ENCODE results near the gene MARK2.

The MARK2 gene

GRCh38 chr11:63831326-63831725 lies 7.6 kb upstream of the MARK2 start:
- no peak for DNase-seq

GRCh38 chr11:63832336-63832735 lies 6.6 kb upstream of the MARK2 start:
- DNase-seq, result no peak

GRCh38 chr11:63833048-63833447 lies 5.9 kb upstream of the MARK2 start:
- no peak for DNase-seq

GRCh38 chr11:63834535-63835157 lies 4.3 kb upstream of the MARK2 start:
- DNase-seq, result no peak

GRCh38 chr11:63835158-63835545 lies 3.8 kb upstream of the MARK2 start:
- no peak for DNase-seq

- DNase-seq, result peak; percentile 82
Observed at GRCh38 chr11:63837027-63837688, 1.8 kb upstream of the MARK2 start.

- DNase-seq, result no peak
Observed at GRCh38 chr11:63837739-63838138, 1.2 kb upstream of the MARK2 start.

DNA sequence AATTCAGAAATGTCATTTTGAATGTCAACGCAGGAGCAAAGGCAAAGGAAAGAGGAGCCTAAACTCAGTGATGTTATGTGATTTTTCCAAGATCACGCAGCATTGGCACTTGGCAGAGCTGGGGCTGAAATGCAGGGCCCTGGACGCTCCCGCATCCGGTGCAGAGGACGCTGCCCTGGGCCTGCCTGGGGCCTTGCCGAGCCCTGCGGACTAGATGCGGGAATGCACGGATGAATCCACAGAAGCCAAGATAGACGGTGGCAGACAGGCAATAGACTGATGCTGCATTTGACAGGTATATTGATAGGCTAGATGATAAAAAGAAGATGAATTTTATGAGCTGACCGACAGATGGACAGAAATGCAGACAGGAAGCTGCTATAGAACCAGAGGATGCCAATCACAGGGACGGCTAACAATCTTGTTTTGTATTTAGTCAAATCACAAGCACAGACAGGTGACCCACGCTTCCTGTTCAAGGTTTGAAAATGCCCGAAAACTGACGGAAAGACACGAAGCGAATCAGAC lies 696 bp upstream of the MARK2 start:
- no peak for DNase-seq

GRCh38 chr11:63839508-63840355 lies 822 bp downstream of the MARK2 start:
- peak; percentile 59 for DNase-seq

GRCh38 chr11:63840356-63841060 lies 1.6 kb downstream of the MARK2 start:
- no peak for DNase-seq

DNA sequence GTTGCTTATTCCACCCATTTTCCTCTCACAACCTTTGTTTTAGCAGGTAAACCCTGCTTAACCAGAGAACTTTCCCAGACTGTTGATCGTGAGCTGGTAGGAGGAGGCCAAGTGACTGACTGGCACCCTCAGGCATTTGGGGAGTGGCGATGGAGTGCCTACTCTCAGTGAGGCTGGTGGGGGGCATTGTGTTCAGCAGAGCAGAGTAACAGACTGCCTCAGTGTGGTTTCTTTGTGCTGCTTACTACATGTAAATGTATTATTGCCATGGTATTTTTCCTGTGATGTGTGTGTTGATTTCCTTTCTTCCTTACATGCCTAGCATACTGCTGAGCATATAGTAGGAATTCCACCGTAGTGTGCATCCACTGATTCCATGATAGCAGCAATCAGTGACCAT lies 2.6 kb downstream of the MARK2 start:
- DNase-seq, result peak; percentile 21

- no peak for DNase-seq
Observed at GRCh38 chr11:63843041-63843440, 4.1 kb downstream of the MARK2 start.

- DNase-seq, result peak; percentile 64
Observed at GRCh38 chr11:63844836-63845235, 5.9 kb downstream of the MARK2 start.

DNA sequence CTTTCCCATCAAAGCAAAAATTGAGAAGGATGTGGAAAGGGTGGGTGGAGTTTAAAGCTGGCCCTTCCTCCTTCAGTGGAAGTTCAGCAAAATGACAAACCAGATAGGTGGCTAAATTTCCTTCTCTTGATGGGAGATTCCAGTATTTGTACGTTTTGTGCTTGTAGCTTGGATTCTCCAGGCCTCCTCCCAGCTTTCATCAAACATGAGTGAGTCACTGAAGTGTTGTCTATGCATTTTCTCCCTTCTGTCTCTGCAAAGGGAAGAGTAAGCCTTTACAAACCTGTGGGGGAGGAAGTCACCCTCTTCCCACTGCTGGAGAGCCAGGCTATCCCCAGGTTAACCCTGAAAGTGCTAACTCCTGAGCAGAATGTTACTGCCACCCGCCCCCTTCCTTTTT lies 6.4 kb downstream of the MARK2 start:
- no peak for DNase-seq

GRCh38 chr11:63845911-63846310 lies 7.0 kb downstream of the MARK2 start:
- DNase-seq, result no peak

- no peak for DNase-seq
Observed at GRCh38 chr11:63846897-63847296, 8.0 kb downstream of the MARK2 start.

GRCh38 chr11:63847363-63847762 lies 8.5 kb downstream of the MARK2 start:
- no peak for DNase-seq

DNA sequence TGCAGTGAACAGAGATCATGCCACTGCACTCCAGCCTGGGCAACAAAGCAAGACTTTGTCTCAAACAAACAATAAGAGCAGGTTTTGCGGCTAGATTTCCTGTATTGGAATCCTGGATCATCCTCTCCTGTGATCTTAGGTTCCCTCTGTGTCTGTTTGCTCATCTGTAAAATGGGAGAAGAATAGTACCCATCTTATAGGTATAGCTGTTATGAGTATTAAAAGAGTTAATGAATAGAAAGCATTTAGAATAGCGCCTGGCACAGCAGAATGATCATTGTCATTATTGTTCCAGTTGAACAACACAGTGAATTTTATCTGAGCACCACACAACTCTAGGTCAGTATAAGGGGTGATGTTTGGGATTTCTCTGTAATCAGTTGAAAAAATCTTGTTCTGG lies 10.8 kb downstream of the MARK2 start:
- DNase-seq, result no peak

DNA sequence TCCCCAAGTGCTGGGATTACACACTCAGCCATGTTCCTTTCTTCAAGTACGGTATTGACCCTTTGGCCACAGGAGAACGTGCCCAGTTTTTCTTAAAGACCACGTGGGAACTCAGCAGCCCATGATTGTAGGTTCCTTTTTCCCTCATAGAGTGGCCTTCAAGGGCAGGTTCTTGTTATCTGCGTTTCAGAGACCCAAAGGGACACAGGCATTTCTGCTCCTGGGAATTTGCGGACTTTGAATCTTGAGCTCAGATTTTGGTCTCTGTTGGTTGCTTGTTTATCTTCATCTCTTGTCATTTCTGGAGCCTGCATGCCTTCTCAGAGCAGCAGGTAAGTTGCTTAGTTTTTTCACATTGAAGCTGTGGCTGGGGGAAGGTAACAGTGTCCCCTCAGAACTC lies 12.0 kb downstream of the MARK2 start:
- DNase-seq, result no peak

- no peak for DNase-seq
Observed at GRCh38 chr11:63851364-63851763, 12.5 kb downstream of the MARK2 start.

GRCh38 chr11:63853476-63853875 lies 14.6 kb downstream of the MARK2 start:
- no peak for DNase-seq

DNA sequence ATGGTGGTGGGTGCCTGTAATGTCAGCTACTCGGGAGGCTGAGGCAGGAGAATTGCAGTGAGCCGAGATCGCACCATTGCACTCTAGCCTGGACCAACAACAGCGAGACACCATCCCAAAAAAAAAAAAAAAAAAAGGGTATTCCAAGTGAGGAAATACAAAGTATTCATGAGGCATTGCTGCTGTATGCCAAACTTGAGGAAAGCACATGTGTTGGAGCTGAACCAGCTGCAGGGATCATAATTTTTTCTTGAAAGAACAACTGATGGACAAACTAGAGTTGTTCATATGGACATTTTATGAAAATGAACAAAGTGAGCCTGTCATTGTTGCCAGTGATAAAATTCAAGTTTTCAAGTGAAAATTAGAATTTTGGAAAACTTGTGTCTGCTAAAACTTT lies 15.8 kb downstream of the MARK2 start:
- no peak for DNase-seq

GRCh38 chr11:63855975-63856374 lies 17.1 kb downstream of the MARK2 start:
- DNase-seq, result no peak

All from retina (tissue), 1 donor.